B cell (primary cell): ENCODE results near the gene CTRB1. TPM values are rescaled to one million over a fixed set of nuclear protein-coding genes. Genes with fewer than 3 reads are reported as not detected.

Experiments used
- ATAC-seq: fragments of 200-7000 bp; cut with Tn5 transposase; one replicate; pipeline ENCODE4 v1.10.0; 2021; ENCODE audit warnings: low read depth, mild to moderate bottlenecking, moderate number of reproducible peaks, moderate library complexity
- CTCF ChIA-PET: fragments of 350-600 bp; sonication (Branson Sonifier 250); formaldehyde crosslinking; loops from one replicate; lab custom pipeline; 2021; ENCODE audit warnings: antibody characterized with exemption, inconsistent platforms; lab: Charles Lee
- POLR2A ChIA-PET: fragments of 350-600 bp; sonication (Branson Sonifier 250); formaldehyde crosslinking; loops from one replicate; lab custom pipeline; 2021; ENCODE audit warnings: antibody characterized with exemption; lab: Charles Lee
- DNase-seq: peaks from one replicate; pipeline ENCODE4 v3.0.0; 2013
- H2AFZ ChIP-seq: 2 replicates; pipeline ENCODE4 v1.6.1; 2012; ENCODE audit warnings: mild to moderate bottlenecking, low read depth, low read length; ENCODE audit not compliant: insufficient read depth, poor library complexity, severe bottlenecking
- H3K27ac ChIP-seq, 2 donors: 1 replicate in 1 of 2; 2 replicates in 1 of 2; pipeline ENCODE4 v1.5.1; 2012 to 2013; ENCODE audit warnings: low read length in 2 of 2, mild to moderate bottlenecking in 2 of 2, moderate library complexity in 1 of 2
- H3K27me3 ChIP-seq, 4 experiments: fragments of 200-600 bp in 1 of 4; sonication (generic) in 1 of 4; replicated peaks in 1 of 4; 1 replicate in 2 of 4; 2 replicates in 2 of 4; pipeline versions ENCODE4 v1.6.1 to v1.7.0; 2013 to 2016; ENCODE audit warnings: low read length in 3 of 4, mild to moderate bottlenecking in 2 of 4, mixed read lengths in 1 of 4, moderate library complexity in 1 of 4; ENCODE audit not compliant: insufficient read depth in 4 of 4, control insufficient read depth in 3 of 4; ENCODE audit errors: control extremely low read depth in 1 of 4
- H3K36me3 ChIP-seq, 2 experiments: replicated peaks in 1 of 2; 1 replicate in 1 of 2; 2 replicates in 1 of 2; pipeline versions ENCODE4 v1.6.1 to v1.7.1; 2013; ENCODE audit warnings: low read length in 1 of 2; ENCODE audit not compliant: insufficient read depth in 2 of 2, control insufficient read depth in 1 of 2; ENCODE audit errors: control extremely low read depth in 1 of 2, extremely low read depth in 1 of 2
- H3K4me1 ChIP-seq, 2 donors: fragments of 200-600 bp in 1 of 2; sonication (generic) in 1 of 2; 1 replicate in 1 of 2; 2 replicates in 1 of 2; pipeline versions ENCODE4 v1.5.1 to v1.6.1; 2013 to 2017; ENCODE audit warnings: low read length in 2 of 2; ENCODE audit not compliant: control insufficient read depth in 2 of 2, insufficient read depth in 2 of 2
- H3K4me2 ChIP-seq: replicated peaks from 2 replicates; pipeline ENCODE3; 2012; ENCODE audit warnings: mild to moderate bottlenecking, low read depth, low read length; ENCODE audit not compliant: poor library complexity, severe bottlenecking
- H3K4me3 ChIP-seq, 5 experiments: fragments of 200-600 bp in 1 of 5; sonication (generic) in 1 of 5; 1 replicate in 3 of 5; 2 replicates in 2 of 5; pipeline versions ENCODE4 v1.5.1 to v1.7.0; 2011 to 2016; ENCODE audit warnings: low read length in 4 of 5, mild to moderate bottlenecking in 4 of 5, low read depth in 2 of 5, control low read depth in 1 of 5, moderate library complexity in 1 of 5; ENCODE audit not compliant: insufficient read depth in 1 of 5; ENCODE audit errors: control extremely low read depth in 1 of 5, extremely low read depth in 1 of 5
- H3K79me2 ChIP-seq: fragments of 200-600 bp; sonication (generic); one replicate; pipeline ENCODE4 v1.6.0; 2016; ENCODE audit warnings: low read length; ENCODE audit not compliant: control insufficient read depth, insufficient read depth
- H3K9ac ChIP-seq: fragments of 200-600 bp; sonication (generic); 2 replicates; pipeline ENCODE4 v1.6.1; 2017; ENCODE audit warnings: mild to moderate bottlenecking, low read length, moderate library complexity
- H3K9me3 ChIP-seq, 3 donors: one replicate each; pipeline versions ENCODE4 v1.6.1 to v1.7.1; 2013; ENCODE audit warnings: low read length in 2 of 3; ENCODE audit not compliant: control insufficient read depth in 2 of 3, insufficient read depth in 1 of 3; ENCODE audit errors: control extremely low read depth in 1 of 3
- H4K20me1 ChIP-seq: 2 replicates; pipeline ENCODE4 v1.6.0; 2012; ENCODE audit warnings: mild to moderate bottlenecking, low read length; ENCODE audit not compliant: insufficient read depth, control insufficient read depth, poor library complexity, severe bottlenecking
- H3K27ac Mint-ChIP-seq: one replicate; pipeline ENCODE4 v1.8.0; 2021; ENCODE audit warnings: mixed read lengths
- H3K27me3 Mint-ChIP-seq: one replicate; pipeline ENCODE4 v1.8.0; 2021; ENCODE audit warnings: mixed read lengths
- H3K4me1 Mint-ChIP-seq: one replicate; pipeline ENCODE4 v1.8.0; 2021; ENCODE audit warnings: mixed read lengths
- H3K4me3 Mint-ChIP-seq: one replicate; pipeline ENCODE4 v1.8.0; 2021; ENCODE audit warnings: mixed read lengths
- H3K9me3 Mint-ChIP-seq: one replicate; pipeline ENCODE4 v1.8.0; 2022; ENCODE audit warnings: mixed read lengths; ENCODE audit not compliant: insufficient read depth
- CTCF ChIP-seq: fragments of 200-600 bp; IDR thresholded peaks from one replicate; pipeline ENCODE4 v1.8.0; 2022; ENCODE audit warnings: antibody characterized with exemption, mild to moderate bottlenecking
- EZH2 ChIP-seq: IDR thresholded peaks from 2 replicates; pipeline ENCODE4 v1.6.1; 2012; ENCODE audit warnings: borderline replicate concordance, low read depth, mild to moderate bottlenecking, moderate library complexity, low read length; ENCODE audit not compliant: insufficient read depth, poor library complexity, severe bottlenecking
- WGBS: methylation state at CpG from one replicate; pipeline ENCODE4 v1.1.5; 2013; ENCODE audit warnings: missing lambda C conversion rate; ENCODE audit not compliant: insufficient coverage; 5-methylcytosine and 5-hydroxymethylcytosine counted together
- intact Hi-C: fragments of 100-400 bp; cut with micrococcal nuclease; formaldehyde crosslinking; loops from one replicate; pipeline ENCODE4 v1.10.0; 2022
- polyA plus RNA-seq: library from polyadenylated mRNA; depleted of rRNA; stranded (reverse); fragments of >200 nt; gene quantifications from 2 replicates; pipeline ENCODE4 v1.2.3, GENCODE V29; 2012
- total RNA-seq, 2 donors: library from RNA; stranded (reverse); fragments of 120-200 nt in 1 of 2; gene quantifications; 1 replicate in 1 of 2; 2 replicates in 1 of 2; pipeline versions ENCODE4 v1.2.3 to v1.2.4, GENCODE V29; 2013 to 2022

The CTRB1 gene
- total and polyA plus RNA-seq, 2 donors (not counting 1 experiment from before 2014, with no cell fraction given): not detected

GRCh38 chr16:75252049-75252864, 33.5 kb downstream of the CTRB1 start:
- peak overlapping the region; percentile 77 for H3K4me3 Mint-ChIP-seq
- Histone ChIP-seq H3K36me3 (no peaks in the 10 kb centered on the region), H3K4me1 (peaks cover 13 to 20% of the 10 kb centered on the region in 2 donors), H3K27ac (no peak overlapping the region), H3K4me3 (no peak overlapping the region), H3K79me2 (no peaks in the 10 kb centered on the region), H4K20me1 (peaks cover 8% of the 10 kb centered on the region), H3K9me3 (peaks cover 0 to 13% (median 0%) of the 10 kb centered on the region in 3 donors), H3K4me2 (peak overlapping the region; percentile 70), H3K9ac (no peak overlapping the region), H2AFZ (no peak overlapping the region), H3K27me3 (peaks cover 0 to 81% (median 39%) of the 10 kb centered on the region in 4 experiments)
- TF ChIP-seq EZH2 (peak; percentile 27), CTCF (no peak)
- no peak overlapping the region for H3K27ac Mint-ChIP-seq
- H3K27me3 Mint-ChIP-seq: peaks cover 46% of the 10 kb centered on the region
- intact Hi-C loops: no loop called here
- H3K4me1 Mint-ChIP-seq: peaks cover 13% of the 10 kb centered on the region
- ChIA-PET POLR2A (no interaction called here), CTCF (interaction anchor here (1.0 kb wide), 1 partner anchor 569 kb away, joined by 5 read pairs; no protein-coding TSS in a partner anchor)
- ATAC-seq (no peak), DNase-seq (no peak)
- H3K9me3 Mint-ChIP-seq: no peaks in the 10 kb centered on the region
- 72% methylated on average over 23 of the region's 24 CpGs for WGBS
